Ectodermal cell (in vitro differentiated cells): Measurements from ENCODE around the gene HSD17B14. TPM values are rescaled to one million over a fixed set of nuclear protein-coding genes. Genes with fewer than 3 reads are reported as not detected.
"Not testable (repeated sequence)": the region's sequence is repeated elsewhere in the genome, so short reads cannot be mapped to it uniquely, and the experiment has no call there.

Source experiments
- H3K27ac ChIP-seq: 2 replicates; pipeline ENCODE4 v1.7.0; 2013; ENCODE audit warnings: mild to moderate bottlenecking, low read depth, low read length; ENCODE audit not compliant: insufficient read depth, poor library complexity, severe bottlenecking
- H3K27me3 ChIP-seq: 2 replicates; pipeline ENCODE4 v1.7.0; 2013; ENCODE audit warnings: mild to moderate bottlenecking, low read length; ENCODE audit not compliant: insufficient read depth, control insufficient read depth, poor library complexity, severe bottlenecking
- H3K36me3 ChIP-seq: one replicate; pipeline ENCODE4 v1.7.0; 2013; ENCODE audit warnings: low read length; ENCODE audit not compliant: control insufficient read depth, insufficient read depth
- H3K4me1 ChIP-seq: one replicate; pipeline ENCODE4 v1.7.0; 2013; ENCODE audit warnings: low read length; ENCODE audit not compliant: control insufficient read depth, insufficient read depth
- H3K4me3 ChIP-seq: 2 replicates; pipeline ENCODE4 v1.7.0; 2013; ENCODE audit warnings: low read depth, low read length, control low read depth; ENCODE audit not compliant: insufficient read depth
- H3K9me3 ChIP-seq: 2 replicates; pipeline ENCODE4 v1.7.0; 2013; ENCODE audit warnings: mild to moderate bottlenecking, low read length, moderate library complexity; ENCODE audit not compliant: control insufficient read depth
- WGBS, 2 experiments: methylation state at CpG; one replicate each; pipeline ENCODE4 v1.1.7; 2013; ENCODE audit warnings: missing lambda C conversion rate in 2 of 2; 5-methylcytosine and 5-hydroxymethylcytosine counted together
- polyA plus RNA-seq, 4 experiments: library from polyadenylated mRNA; stranded (reverse); fragments of 50-300 nt; gene quantifications; one replicate each; pipeline ENCODE4 v1.2.3, GENCODE V29; 2013

HSD17B14 gene
- polyA plus RNA-seq (2013, experiment 1 of 4): 24.6 TPM
- polyA plus RNA-seq (2013, experiment 2 of 4): 26.9 TPM
- 20.6 TPM for polyA plus RNA-seq (2013, experiment 3 of 4)
- polyA plus RNA-seq (2013, experiment 4 of 4): 21.7 TPM

DNA sequence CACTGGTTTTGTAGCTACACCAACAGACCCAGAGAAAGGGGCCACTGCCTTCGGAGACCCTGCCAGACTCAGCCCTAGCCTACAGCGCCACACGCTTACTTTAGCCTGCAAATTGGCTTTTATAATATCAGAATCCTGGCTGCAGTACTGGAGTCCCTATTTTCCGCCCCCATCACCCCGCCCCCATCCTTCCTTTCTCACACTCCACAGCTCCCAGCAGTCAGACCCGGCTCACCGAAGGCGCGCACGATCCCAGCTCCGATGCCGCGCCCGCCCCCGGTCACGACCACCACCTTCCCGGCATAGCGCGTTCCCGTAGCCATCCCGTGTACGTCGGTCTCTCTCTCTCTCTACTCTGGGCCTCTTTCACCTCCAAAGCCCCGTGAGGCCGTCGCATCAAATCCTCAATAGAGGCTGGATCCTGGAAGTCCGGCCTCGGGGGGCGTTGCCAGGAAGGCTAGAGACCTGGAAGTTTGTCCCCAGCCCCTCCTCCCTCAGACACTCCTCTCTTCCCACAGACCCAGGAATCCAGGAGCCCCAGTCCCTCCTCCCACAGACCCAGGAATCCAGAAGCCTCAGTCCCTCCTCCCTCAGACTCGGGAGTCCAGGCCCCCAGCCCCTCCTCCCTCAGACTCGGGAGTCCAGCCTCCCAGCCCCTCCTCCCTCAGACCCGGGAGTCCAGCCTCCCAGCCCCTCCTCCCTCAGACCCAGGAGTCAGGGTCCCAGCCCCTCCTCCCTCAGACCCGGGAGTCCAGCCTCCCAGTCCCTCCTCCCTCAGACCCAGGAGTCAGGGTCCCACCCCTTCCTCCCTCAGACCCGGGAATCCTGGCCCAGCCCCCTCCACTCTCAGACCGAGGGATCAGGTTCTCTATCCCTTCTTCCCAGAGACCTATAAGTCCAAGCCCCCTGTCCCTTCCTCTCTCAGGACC is at the start of gene HSD17B14:
Gene HSD17B14 (minus strand): TSS at position 403 of the 929 bp plus-strand sequence. CDS start 80 bp downstream, at position 323.
- Histone ChIP-seq H3K27me3 (no peaks in the 10 kb centered on the region), H3K9me3 (no peaks in the 10 kb centered on the region), H3K36me3 (peaks cover 6% of the 10 kb centered on the region), H3K4me3 (peak within 1 kb of the TSS; percentile 54), H3K27ac (peak within 1 kb of the TSS; percentile 93), H3K4me1 (no peaks in the 10 kb centered on the region)
- WGBS, 2 experiments: 1% methylated on average over 35 of the region's 35 CpGs

DNA sequence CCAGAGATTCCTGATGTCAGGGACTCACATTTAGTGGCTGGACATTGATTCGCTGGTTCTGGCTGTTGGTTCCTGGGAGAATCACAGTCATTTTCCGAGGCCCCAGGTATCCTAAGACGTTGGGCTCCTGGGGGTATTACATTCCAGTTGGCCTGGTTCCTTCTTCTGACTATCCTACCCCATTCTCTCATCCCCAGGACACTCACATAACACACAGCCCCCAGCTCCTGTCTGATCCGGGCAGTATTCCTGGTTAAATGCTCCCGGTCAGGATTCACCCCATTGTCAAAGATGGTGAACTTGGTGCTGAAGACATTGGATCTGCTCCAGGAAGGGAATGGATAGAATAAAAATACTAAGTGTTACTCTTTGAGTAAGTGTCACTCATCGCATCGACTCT is 47.4 kb upstream of the HSD17B14 start:
- WGBS, 2 experiments: 92 to 95% methylated on average over 7 of the region's 7 CpGs
- Histone ChIP-seq H3K9me3 (no peaks in the 10 kb centered on the region), H3K4me1 (peaks cover 4% of the 10 kb centered on the region), H3K27me3 (no peaks in the 10 kb centered on the region), H3K27ac (no peak overlapping the region), H3K36me3 (no peaks in the 10 kb centered on the region), H3K4me3 (no peak overlapping the region)

DNA sequence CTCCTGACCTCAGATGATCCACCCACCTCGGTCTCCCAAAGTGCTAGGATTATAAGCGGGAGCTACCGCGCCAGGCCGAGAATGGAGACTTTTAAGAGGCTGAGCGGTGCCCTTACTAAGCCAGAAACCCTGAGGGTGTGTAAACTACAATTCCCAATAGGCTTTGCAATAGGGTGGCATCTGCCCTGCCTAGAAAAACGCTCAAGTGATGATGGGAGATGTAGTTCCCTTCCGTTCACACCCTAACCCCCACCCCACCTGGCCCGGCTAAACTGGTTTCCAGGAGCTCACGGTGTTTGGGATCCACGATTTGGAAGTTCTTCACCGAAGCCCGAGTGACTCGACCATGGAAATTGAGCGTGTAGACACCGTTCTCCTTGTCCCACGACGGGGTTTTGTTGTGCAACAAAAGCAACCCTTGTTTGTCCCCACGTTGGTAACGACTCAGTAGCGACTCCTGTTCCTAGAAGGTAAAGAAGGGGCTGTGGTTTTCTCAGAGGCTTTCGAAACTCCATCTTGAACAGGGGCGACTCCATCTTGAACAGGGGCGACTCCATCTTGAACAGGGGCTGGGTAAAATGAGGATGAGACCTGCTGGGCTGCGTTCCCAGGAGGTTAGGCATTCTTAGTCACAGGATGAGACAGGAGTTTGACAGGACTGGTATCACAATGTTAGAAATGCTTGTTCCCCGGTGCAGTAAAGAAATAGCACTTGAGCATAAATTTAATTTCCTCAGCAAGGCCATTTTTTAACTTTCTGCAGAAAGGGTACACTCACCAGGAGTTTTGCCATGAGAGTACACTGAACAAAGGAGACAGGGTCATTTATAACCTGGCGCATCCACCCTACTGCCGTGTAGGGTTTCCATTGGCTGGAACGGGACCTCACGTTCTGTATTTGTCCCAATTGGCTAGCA is 45.7 kb upstream of the HSD17B14 start:
- Histone ChIP-seq H3K9me3 (no peaks in the 10 kb centered on the region), H3K4me3 (no peak overlapping the region), H3K27ac (no peak overlapping the region), H3K27me3 (no peaks in the 10 kb centered on the region), H3K4me1 (peaks cover 4% of the 10 kb centered on the region), H3K36me3 (no peaks in the 10 kb centered on the region)
- WGBS, 2 experiments: 88 to 89% methylated on average over 30 of the region's 30 CpGs

DNA sequence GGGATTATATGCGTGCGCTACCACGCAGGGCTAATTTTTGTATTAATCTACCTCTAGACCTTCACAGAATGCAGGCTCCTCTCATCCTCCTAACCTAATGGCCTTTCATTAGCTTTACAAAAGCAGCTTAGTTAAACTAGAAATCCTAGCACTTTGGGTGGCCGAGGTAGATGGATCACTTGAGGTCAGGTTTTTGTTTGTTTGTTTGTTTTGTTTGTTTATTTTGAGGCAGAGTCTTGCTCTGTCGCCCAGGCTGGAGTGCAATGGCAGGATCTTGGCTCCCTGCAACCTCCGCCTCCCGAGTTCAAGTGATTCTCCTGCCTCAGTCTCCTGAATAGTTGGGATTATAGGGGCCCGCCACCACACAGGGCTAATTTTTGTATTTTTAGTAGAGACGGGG is 43.4 kb upstream of the HSD17B14 start:
- not testable (repeated sequence) for H3K27me3 ChIP-seq, H3K4me3 ChIP-seq, H3K9me3 ChIP-seq, H3K4me1 ChIP-seq, H3K36me3 ChIP-seq
- peak overlapping the region; percentile 33 for H3K27ac ChIP-seq
- WGBS, 2 experiments: 75 to 78% methylated on average over 9 of the region's 9 CpGs

DNA sequence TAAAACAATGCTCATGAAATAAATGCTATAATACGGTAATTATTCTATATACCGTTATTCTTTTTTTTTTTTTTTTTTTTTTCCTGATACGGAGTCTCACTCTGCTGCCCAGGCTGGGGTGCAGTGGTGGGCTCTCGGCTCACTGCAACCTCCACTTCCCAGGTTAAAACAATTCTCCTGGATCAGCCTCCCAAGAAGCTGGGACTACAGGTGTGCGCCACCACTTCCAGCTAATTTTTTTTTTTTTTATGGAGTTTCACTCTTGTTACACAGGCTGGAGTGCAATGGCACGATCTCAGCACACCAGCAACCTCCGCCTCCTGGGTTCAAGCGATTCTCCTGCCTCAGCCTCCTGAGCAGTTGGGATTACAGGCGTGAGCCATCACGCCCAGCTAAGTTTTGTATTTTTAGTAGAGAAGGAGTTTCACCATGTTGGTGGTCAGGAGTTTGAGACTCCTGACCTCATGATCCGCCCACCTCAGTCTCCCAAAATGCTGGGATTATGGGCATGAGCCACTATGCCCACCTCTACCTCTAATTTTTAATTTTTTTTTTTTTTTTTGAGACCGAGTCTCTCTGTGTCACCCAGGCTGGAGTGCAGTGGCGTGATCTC is 42.8 kb upstream of the HSD17B14 start:
- H3K9me3 ChIP-seq: no peaks in the 10 kb centered on the region
- H3K4me3 ChIP-seq: no peak overlapping the region
- 89 to 91% methylated on average over 13 of the region's 13 CpGs for WGBS, 2 experiments
- H3K36me3 ChIP-seq: peaks cover 15% of the 10 kb centered on the region
- H3K27ac ChIP-seq: no peak overlapping the region
- peaks cover 14% of the 10 kb centered on the region for H3K4me1 ChIP-seq
- no peaks in the 10 kb centered on the region for H3K27me3 ChIP-seq

DNA sequence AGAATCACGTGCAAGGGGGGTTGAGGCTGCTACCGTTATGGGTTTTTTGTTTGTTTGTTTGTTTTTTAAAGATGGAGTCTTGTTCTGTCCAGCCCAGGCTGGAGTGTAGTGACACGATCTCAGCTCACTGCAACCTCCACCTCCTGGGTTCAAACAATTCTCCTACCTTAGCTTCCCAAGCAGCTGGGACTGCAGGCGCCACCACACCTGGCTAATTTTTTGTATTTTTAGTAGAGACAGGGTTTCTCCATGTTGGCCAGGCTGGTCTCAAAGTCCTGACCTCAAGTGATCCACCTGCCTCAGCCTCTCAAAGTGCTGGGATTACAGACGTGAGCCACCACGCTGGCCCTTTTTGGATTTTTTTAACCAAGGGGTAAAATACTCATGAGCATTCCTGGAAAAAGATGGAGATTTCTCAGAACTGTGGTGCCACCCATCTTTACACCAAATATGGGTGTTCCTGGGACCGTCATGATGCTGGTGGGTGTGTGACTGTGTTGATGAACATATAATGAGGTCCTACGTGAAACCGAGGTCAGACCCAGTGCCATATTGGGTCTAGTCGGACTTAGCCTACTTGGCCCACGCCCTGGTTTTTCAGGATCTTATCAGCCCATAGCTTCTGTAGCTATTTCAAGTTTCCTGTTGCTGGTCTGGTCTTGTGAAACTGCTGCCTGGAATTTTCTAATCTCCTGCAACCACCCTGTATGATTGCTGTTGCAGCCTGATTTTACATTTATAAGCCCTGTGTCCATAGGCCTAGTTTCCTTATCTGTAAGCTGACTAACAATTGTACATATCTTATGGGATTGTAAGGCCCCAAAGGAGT is 42.1 kb upstream of the HSD17B14 start:
- Histone ChIP-seq H3K9me3 (no peaks in the 10 kb centered on the region), H3K36me3 (peaks cover 20% of the 10 kb centered on the region), H3K27me3 (no peaks in the 10 kb centered on the region), H3K27ac (no peak overlapping the region), H3K4me1 (peaks cover 21% of the 10 kb centered on the region), H3K4me3 (no peak overlapping the region)
- WGBS, 2 experiments: 92 to 95% methylated on average over 11 of the region's 11 CpGs

DNA sequence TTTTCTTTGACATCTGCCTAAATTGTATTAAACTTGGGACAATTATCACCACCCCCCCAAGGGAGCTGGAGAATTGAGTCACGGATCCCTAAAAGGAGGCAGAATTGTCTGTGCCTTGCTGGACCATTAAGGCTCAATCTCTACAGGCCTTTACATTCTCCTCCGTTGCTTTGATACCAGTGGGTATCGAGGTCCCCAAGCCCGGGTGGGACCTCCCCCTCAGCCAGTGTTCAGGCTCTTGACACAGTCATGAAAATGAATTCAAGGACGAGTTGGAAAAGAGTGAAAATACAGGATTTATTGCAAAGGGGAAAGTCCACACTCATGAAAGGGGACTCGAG is 41.5 kb upstream of the HSD17B14 start:
- WGBS, 2 experiments: 96 to 97% methylated on average over 6 of the region's 6 CpGs
- no peak overlapping the region for H3K4me3 ChIP-seq
- H3K9me3 ChIP-seq: no peaks in the 10 kb centered on the region
- no peak overlapping the region for H3K27ac ChIP-seq
- H3K27me3 ChIP-seq: no peaks in the 10 kb centered on the region
- H3K36me3 ChIP-seq: peaks cover 20% of the 10 kb centered on the region
- H3K4me1 ChIP-seq: peaks cover 24% of the 10 kb centered on the region

DNA sequence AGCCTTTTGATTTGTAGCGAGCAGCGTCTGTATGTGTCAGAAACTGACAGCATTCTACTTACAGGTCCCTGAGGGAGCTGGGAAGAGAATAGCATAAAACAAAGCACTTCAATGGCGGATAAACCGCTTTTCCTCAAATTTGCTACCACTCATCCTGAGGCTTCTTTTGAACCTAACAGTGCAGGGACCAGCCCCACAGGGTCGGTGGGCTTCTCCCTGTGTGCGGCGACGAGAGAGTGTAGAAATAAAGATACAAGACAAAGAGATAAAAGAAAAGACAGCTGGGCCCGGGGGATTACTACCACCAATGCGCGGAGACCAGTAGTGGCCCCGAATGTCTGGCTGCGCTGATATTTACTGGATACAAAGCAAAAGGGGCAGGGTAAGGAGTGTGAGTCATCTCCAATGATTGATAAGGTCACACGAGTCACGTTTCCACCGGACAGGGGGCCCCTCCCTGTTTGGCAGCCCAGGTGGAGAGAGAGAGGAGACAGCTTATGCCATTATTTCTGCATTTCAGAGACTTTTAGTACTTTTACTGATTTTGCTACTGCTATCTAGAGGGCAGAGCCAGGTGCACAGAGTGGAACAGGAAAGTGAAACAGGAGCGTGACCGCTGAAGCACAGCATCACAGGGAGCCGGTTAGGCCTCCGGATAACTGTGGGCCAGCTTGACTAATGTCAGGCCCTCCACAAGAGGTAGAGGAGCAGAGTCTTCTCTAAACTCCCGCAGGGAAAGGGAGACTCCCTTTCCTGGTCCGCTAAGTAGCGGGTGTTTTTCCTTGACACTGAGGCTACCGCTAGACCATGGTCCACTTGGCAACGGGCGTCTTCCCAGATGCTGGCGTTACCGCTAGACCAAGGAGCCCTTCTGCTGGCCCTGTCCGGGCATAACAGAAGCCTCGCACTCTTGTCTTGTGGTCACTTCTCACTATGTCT is 40.0 kb upstream of the HSD17B14 start:
- not testable (repeated sequence) for H3K27ac ChIP-seq, H3K9me3 ChIP-seq, H3K27me3 ChIP-seq, H3K4me3 ChIP-seq
- Histone ChIP-seq H3K36me3 (peaks cover 20% of the 10 kb centered on the region), H3K4me1 (peaks cover 24% of the 10 kb centered on the region)
- WGBS, 2 experiments: 96 to 97% methylated on average over 30 of the region's 30 CpGs
